Measurements from ENCODE around the gene HOXA5.

- TF ChIP-seq CTCF (IDR thresholded peaks at IDR 0.05) (no peak), POLR2A (IDR thresholded peaks at IDR 0.05) (no peak)
Measured at GRCh38 chr7:27153526-27153925, 10.0 kb upstream of the HOXA5 start.
